Measurements from ENCODE around the gene TRPM2.
A peak's percentile ranks its signal among the peaks of the same experiment; 100 is the strongest.
"Not testable (repeated sequence)": the region's sequence is repeated elsewhere in the genome, so short reads cannot be mapped to it uniquely, and the experiment has no call there.

TRPM2 gene

DNA sequence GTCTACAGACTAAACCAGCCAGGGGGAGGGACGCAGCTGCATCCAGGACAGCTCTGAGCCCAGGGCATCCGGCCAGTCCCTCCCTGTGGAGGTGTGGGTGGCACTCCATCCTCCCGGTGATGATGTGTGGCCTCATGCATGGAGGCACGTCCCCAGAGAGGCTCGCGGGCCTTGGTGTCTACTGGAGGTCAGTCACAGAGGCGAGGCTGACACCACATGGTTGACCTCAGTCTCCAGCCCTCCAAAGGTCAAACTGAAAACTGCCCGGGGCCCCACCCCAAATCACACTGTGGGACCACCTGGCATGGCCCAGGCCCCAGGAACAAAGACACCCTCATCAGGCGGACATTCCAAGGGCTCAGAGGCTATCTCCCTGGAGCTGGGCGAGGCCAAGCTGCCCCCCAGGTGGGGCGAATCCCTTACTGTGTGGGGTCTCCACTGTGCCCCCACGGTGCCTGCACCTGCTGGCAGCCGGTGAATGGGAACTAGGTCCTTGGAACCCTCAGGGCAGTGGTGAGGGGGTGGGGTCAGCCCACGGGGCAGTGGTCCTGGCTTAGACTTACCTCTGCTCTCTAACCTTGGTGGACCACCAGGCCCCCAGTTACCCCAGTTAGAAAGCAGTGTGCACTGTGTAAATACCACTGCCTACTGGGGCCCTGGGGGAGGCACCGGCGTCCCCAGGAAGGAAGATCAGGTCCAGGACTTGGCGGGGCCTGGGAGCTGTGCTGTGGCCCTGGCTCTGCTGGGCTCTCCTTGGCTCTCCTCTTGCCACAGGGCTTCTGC lies 49.1 kb downstream of the TRPM2 start:
- FAIRE-seq, result no peak
- DNase-seq (ENCODE audit: insufficient read length, low spot score), result no peak
- no peak for TF ChIP-seq POLR2A (IDR thresholded peaks at IDR 0.05; ENCODE audit: low read depth, low read length)

DNA sequence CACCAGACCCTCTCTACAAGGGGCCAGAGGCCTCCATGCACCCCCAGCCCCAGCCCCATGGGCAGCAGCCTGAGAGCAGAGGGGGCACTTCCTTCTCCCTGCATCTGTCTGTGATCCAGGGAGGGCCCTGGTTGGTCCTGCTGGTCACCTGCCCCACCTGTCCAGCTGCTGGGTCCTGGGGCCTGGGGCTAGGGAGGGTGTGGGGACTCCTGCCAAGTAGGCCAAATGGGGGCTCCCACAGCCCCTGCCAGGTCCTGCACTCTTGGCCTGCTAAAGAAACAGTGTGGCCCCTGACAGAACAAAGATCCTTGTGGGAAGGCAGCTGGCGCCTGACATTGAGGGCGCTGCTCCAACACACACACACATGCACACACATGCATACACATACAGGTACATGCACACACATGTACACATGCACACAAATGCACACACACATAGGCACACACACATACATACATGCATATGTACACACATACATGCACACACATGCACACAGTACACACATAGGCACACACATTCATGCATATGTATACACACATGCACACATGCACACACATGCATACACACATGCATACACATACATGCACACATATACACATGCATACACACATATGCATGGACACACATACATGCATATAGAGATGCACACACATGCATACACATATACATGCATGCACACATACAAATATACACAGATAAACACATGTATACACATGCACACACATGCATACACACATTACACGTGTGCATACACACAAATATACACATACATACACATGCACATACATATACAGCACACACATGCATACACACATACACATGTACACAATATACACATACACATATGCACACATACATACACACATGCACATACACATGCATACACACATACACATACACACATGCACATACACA lies 49.9 kb downstream of the TRPM2 start:
- FAIRE-seq (no peak), DNase-seq (ENCODE audit: insufficient read length, low spot score) (no peak)
- TF ChIP-seq POLR2A (IDR thresholded peaks at IDR 0.05; ENCODE audit: low read depth, low read length), result no peak

- DNase-seq (ENCODE audit: insufficient read length, low spot score); FAIRE-seq: not testable (repeated sequence)
These were observed 51.1 kb downstream of the TRPM2 start for GRCh38 chr21:44404482-44404881.

DNA sequence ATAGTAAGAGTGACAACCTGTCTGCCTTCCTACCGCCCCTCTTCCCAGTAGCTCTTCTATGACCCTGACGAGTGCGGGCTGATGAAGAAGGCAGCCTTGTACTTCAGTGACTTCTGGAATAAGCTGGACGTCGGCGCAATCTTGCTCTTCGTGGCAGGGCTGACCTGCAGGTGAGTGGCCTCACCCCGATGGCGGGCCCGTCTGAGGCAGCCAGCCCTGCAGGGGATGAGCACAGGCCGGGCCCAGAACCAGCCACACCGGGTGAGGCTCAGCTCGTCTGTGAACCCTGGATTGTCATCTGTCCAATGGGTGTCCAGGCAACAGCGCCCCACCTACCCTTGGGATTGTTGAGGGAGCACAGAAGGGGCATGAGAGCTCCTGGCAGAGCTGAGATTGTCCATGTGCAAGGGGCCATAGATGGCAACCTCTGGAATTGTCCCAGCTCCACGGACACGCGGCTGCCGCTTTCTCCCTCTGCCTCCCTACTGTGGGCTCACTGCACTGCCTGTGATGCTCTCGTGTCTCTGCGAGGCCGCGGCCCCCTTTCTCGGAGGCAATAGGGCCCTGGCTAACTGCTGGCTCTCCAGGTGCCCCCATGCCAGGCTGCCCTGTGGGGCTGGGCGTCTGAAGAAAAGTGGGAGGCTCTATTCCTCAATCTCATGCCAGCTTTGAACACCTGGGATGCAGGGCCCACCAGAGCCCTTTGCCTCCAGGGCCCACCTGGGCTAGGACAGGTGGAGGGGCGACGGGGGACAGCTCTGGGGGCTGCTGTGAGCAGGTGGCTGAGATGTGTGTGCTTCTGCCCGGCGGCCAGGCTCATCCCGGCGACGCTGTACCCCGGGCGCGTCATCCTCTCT lies 51.9 kb downstream of the TRPM2 start:
- FAIRE-seq, result no peak

DNA sequence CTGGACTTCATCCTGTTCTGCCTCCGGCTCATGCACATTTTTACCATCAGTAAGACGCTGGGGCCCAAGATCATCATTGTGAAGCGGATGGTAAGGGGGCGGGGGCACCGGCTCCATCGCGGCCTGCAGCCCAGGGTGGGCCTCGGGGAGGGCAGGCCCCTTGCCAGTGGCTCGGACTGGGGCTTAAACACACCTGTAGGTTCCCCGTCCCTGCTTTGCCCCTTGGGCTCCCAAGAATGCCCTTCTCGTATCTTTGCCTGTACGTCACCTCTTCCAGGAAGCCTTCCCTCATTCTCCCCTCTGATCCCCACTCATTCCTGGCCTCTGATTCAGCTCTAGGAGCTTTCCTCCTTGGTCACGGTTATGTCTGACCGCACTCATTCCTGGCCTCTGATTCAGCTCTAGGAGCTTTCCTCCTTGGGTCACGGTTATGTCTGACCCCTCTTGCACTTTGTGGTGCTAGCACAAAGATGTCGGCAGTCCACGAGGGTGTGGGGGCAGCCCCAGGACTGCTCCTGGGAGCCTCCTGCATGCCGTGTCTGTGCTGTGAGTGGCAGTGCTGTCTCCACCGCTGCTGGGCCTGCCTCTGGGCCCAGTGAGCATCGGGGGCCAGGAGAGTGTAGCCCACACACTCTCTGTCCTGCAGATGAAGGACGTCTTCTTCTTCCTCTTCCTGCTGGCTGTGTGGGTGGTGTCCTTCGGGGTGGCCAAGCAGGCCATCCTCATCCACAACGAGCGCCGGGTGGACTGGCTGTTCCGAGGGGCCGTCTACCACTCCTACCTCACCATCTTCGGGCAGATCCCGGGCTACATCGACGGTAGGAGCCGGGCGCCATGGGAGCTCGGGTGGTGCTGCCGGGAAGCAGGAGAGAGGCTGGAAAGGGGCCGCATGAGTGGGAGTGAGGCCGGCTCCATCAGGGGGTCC lies 52.8 kb downstream of the TRPM2 start:
- TF ChIP-seq POLR2A (IDR thresholded peaks at IDR 0.05; ENCODE audit: low read depth, low read length), result no peak; the same call in 1 of the 2 replicates
- FAIRE-seq, result no peak
- DNase-seq (ENCODE audit: insufficient read length, low spot score), result peak; percentile 69

More for the DNA sequence above, 51.9 kb downstream of the TRPM2 start:
- DNase-seq (ENCODE audit: insufficient read length, low spot score), result no peak
- no peak for TF ChIP-seq POLR2A (IDR thresholded peaks at IDR 0.05; ENCODE audit: low read depth, low read length)

GRCh38 chr21:44406953-44407352 lies 53.5 kb downstream of the TRPM2 start:
- DNase-seq (ENCODE audit: insufficient read length, low spot score) (no peak), FAIRE-seq (no peak)
- TF ChIP-seq POLR2A (IDR thresholded peaks at IDR 0.05; ENCODE audit: low read depth, low read length), result no peak

- no peak for TF ChIP-seq POLR2A (IDR thresholded peaks at IDR 0.05; ENCODE audit: low read depth, low read length)
- FAIRE-seq (no peak), DNase-seq (ENCODE audit: insufficient read length, low spot score) (no peak)
These were observed 54.1 kb downstream of the TRPM2 start for GRCh38 chr21:44407493-44407892.

DNA sequence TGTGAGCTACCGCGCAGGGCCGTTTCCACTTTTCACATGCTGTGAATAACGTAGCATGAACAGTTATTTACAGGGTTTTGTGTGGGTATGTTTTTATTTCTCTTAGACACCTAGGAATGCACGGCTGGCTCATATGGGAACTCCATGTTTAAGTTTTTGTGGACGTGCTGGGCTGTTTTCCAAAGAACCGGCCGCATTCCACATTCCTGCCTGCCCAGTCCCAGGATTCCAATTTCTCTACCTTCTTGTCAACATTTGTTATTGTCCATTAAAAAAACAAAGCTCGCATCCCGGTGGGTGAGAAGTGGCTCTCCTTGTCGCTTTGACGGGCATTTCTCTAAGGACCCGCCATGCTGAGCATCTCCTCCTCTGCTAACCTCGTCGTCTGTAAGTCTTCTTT lies 54.8 kb downstream of the TRPM2 start:
- no peak for DNase-seq (ENCODE audit: insufficient read length, low spot score)
- no peak for FAIRE-seq
- TF ChIP-seq POLR2A (IDR thresholded peaks at IDR 0.05; ENCODE audit: low read depth, low read length), result no peak

DNA sequence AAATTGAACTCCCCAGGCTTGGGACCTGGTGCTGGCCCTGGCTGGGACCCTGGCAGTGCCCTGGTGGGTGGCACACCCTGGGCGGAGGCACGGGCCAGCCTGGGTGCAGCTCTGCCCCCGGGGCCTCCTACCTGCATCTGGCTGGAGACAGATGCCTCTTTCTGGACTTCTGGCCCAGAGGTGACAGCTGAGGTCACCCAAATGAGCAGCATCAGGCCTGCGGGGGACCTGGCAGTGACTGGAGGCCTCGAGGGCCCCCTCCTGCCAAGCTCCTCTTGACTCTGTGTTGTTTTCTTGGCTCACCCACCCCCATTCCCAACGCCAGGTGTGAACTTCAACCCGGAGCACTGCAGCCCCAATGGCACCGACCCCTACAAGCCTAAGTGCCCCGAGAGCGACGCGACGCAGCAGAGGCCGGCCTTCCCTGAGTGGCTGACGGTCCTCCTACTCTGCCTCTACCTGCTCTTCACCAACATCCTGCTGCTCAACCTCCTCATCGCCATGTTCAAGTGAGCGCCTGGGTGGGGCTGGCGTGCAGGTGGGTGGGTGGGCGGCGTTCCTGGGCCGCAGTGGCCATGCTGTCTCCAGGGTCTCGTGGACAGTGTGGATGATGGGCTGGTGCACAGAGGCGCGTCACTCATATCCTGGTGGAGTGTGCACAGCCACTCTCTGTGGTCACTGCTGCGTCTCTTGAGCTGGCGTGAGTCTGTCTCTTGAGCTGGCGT lies 60.3 kb downstream of the TRPM2 start:
- DNase-seq (ENCODE audit: insufficient read length, low spot score) (no peak), FAIRE-seq (no peak)
- TF ChIP-seq POLR2A (IDR thresholded peaks at IDR 0.05; ENCODE audit: low read depth, low read length), result no peak

- FAIRE-seq, result no peak
- no peak for DNase-seq (ENCODE audit: insufficient read length, low spot score)
These were observed 61.1 kb downstream of the TRPM2 start for GRCh38 chr21:44414291-44415072.

More at GRCh38 chr21:44414291-44415072, 61.1 kb downstream of the TRPM2 start:
- TF ChIP-seq POLR2A (IDR thresholded peaks at IDR 0.05; ENCODE audit: low read depth, low read length), result no peak
